K562 (cell line): ENCODE results near the gene POMC. TPM values are rescaled to one million over a fixed set of nuclear protein-coding genes. Genes with fewer than 3 reads are reported as not detected.

Source experiments
- ATAC-seq: fragments of 200-7000 bp; cut with Tn5 transposase; 3 replicates; pipeline ENCODE4 v1.9.1; 2020; ENCODE audit warnings: moderate library complexity
- BruUV-seq: library from RNA; stranded (reverse); fragments of 400-500 nt; replicated peaks from 2 replicates; lab custom pipeline; 2021; lab: Mats Ljungman, UMichigan
- CTCF ChIA-PET: fragments of 300-600 bp; formaldehyde crosslinking; extraction: SDS; loops from one replicate; lab custom pipeline; 2021; ENCODE audit warnings: low intra/inter-chr PET ratio; lab: Yijun Ruan, JAX
- POLR2A ChIA-PET: fragments of 300-600, 350-650 bp; sonication (Branson Sonifier 250); formaldehyde crosslinking; extraction: SDS; loops from one replicate; lab custom pipeline; 2021; ENCODE audit warnings: antibody characterized with exemption, inconsistent platforms; lab: Yijun Ruan, JAX
- DNase-seq, 4 experiments: peaks; one replicate each; pipeline versions ENCODE4 v3.0.0 to v3.0.0-alpha.2; 2011 to 2018; ENCODE audit warnings: low spot score in 3 of 4, mixed read lengths in 3 of 4; ENCODE audit errors: extremely low read depth in 1 of 4
- FAIRE-seq: peaks from 2 replicates; lab custom pipeline; 2011; peaks lifted over from hg19 to GRCh38; lab: Jason Lieb, UNC
- H2AFZ ChIP-seq: 2 replicates; pipeline ENCODE4 v1.6.0; 2011; ENCODE audit warnings: low read depth, low read length, control low read depth, inconsistent platforms
- H3K27ac ChIP-seq: fragments of 200-600 bp; 3 replicates; pipeline ENCODE4 v1.8.0; 2011; ENCODE audit warnings: low read depth, mild to moderate bottlenecking, control low read depth, inconsistent platforms, low read length, moderate library complexity, mixed read lengths; ENCODE audit errors: extremely low read depth
- H3K27me3 ChIP-seq, 2 experiments: fragments of 300-600 bp in 1 of 2; 2 replicates in 1 of 2; 3 replicates in 1 of 2; pipeline versions ENCODE4 v1.6.0 to v1.8.0; 2011; ENCODE audit warnings: inconsistent platforms in 2 of 2, low read length in 2 of 2, mild to moderate bottlenecking in 1 of 2, mixed read lengths in 1 of 2, moderate library complexity in 1 of 2; ENCODE audit not compliant: control insufficient read depth in 2 of 2, insufficient read depth in 2 of 2
- H3K36me3 ChIP-seq: fragments of 300-600 bp; 3 replicates; pipeline ENCODE4 v1.8.0; 2011; ENCODE audit warnings: mild to moderate bottlenecking, low read length, inconsistent platforms; ENCODE audit not compliant: control insufficient read depth, insufficient read depth
- H3K4me1 ChIP-seq, 2 experiments: fragments of 200-600 bp in 1 of 2; replicated peaks in 1 of 2; 2 replicates in 1 of 2; 3 replicates in 1 of 2; pipeline versions ENCODE4 v1.5.1 to v1.8.0; 2011; ENCODE audit warnings: inconsistent platforms in 2 of 2, low read length in 2 of 2, mild to moderate bottlenecking in 1 of 2, mixed read lengths in 1 of 2, moderate library complexity in 1 of 2; ENCODE audit not compliant: control insufficient read depth in 2 of 2, insufficient read depth in 2 of 2
- H3K4me2 ChIP-seq: 2 replicates; pipeline ENCODE4 v1.6.1; 2011; ENCODE audit warnings: low read length, control low read depth, inconsistent platforms, mixed read lengths; ENCODE audit not compliant: insufficient read depth
- H3K4me3 ChIP-seq: fragments of 200-600 bp; sonication (generic), shearing (Covaris generic); 2 replicates; pipeline ENCODE4 v1.5.1; 2016; ENCODE audit warnings: control low read depth, inconsistent platforms
- H3K79me2 ChIP-seq: fragments of 200-600 bp; 3 replicates; pipeline ENCODE4 v1.8.0; 2011; ENCODE audit warnings: low read length, inconsistent platforms; ENCODE audit not compliant: control insufficient read depth, insufficient read depth
- H3K9ac ChIP-seq, 2 experiments: 2 replicates each; pipeline versions ENCODE4 v1.6.0 to v1.6.1; 2011; ENCODE audit warnings: low read depth in 2 of 2, low read length in 2 of 2, control low read depth in 1 of 2, inconsistent platforms in 1 of 2, mild to moderate bottlenecking in 1 of 2, mixed read lengths in 1 of 2; ENCODE audit not compliant: insufficient read depth in 1 of 2
- H3K9me1 ChIP-seq: one replicate; pipeline ENCODE4 v1.6.0; 2011; ENCODE audit warnings: inconsistent platforms, mild to moderate bottlenecking, low read length, moderate library complexity; ENCODE audit not compliant: control insufficient read depth, insufficient read depth
- H3K9me3 ChIP-seq: replicated peaks from 2 replicates; pipeline ENCODE4 v1.5.1; 2011; ENCODE audit warnings: low read depth, low read length, inconsistent platforms; ENCODE audit not compliant: control insufficient read depth, insufficient read depth
- H4K20me1 ChIP-seq: replicated peaks from 2 replicates; pipeline ENCODE4 v1.6.1; 2011; ENCODE audit warnings: low read length, inconsistent platforms, mixed read lengths; ENCODE audit not compliant: control insufficient read depth, insufficient read depth
- CREM ChIP-seq: IDR thresholded peaks from 2 replicates; pipeline ENCODE4 v1.6.1; 2014; ENCODE audit warnings: antibody characterized with exemption, low read depth
- KDM5B ChIP-seq: fragments of 200-600 bp; sonication (generic); IDR thresholded peaks from 2 replicates; pipeline ENCODE4 v1.6.1; 2012; ENCODE audit warnings: low read depth, mild to moderate bottlenecking, moderate library complexity, low read length, control low read depth, inconsistent platforms; ENCODE audit not compliant: insufficient replicate concordance
- ZNF384 ChIP-seq: IDR thresholded peaks from 2 replicates; pipeline ENCODE4 v1.6.1; 2012; ENCODE audit warnings: low read depth, low read length, improper control_type of control experiment
- WGBS: fragments of 100-300 bp; shearing (Covaris generic); methylation state at CpG from one replicate; pipeline ENCODE4 v1.1.6; 2016; ENCODE audit warnings: low coverage, mixed read lengths; ENCODE audit not compliant: insufficient coverage; ENCODE audit errors: missing lambda C conversion rate; 5-methylcytosine and 5-hydroxymethylcytosine counted together
- in situ Hi-C: fragments of 300-500 bp; cut with MboI; formaldehyde crosslinking; loops from 4 replicates; pipeline ENCODE4 v1.15.0; 2018; ENCODE audit warnings: inconsistent platforms, mixed read lengths
- intact Hi-C: fragments of 100-400 bp; cut with micrococcal nuclease; formaldehyde crosslinking; loops from 2 replicates; pipeline ENCODE4 v1.14.2; 2022
- polyA plus RNA-seq, 8 experiments: library from polyadenylated mRNA; depleted of rRNA in 4 of 8; stranded (reverse) in 5 of 8; unstranded in 3 of 8; fragments of >200 nt; fragmentation: Nextera tagmentation in 2 of 8; fragmentation: Illumina TruSeq in 1 of 8; extraction: Ambion mirVana in 2 of 8; extraction: Trizol in 1 of 8; gene quantifications; 2 replicates each; pipeline versions ENCODE4 v1.2.1 to v1.2.3, GENCODE V29; 2011 to 2014; ENCODE audit warnings: inconsistent platforms in 1 of 8, missing spikeins in 1 of 8
- total RNA-seq, 7 experiments: library from RNA; depleted of rRNA in 6 of 7; stranded (reverse); fragments of >200 nt in 6 of 7; fragmentation: Illumina TruSeq in 2 of 7; extraction: Trizol in 2 of 7; gene quantifications; 2 replicates each; pipeline versions ENCODE4 v1.2.1 to v1.2.3, GENCODE V29; 2011 to 2021; ENCODE audit warnings: low replicate concordance in 1 of 7
- TF ChIP-seq, protein P1 (sequence below), 3 experiments: IDR thresholded peaks in 2 of 3; conservative IDR thresholded peaks in 1 of 3; 2 replicates each; pipeline ENCODE4 v1.5.1; 2011 to 2012; ENCODE audit warnings: low read length in 3 of 3, mild to moderate bottlenecking in 3 of 3, control low read depth in 2 of 3, improper control_type of control experiment in 1 of 3, inconsistent platforms in 1 of 3, low read depth in 1 of 3, mixed read lengths in 1 of 3, moderate library complexity in 1 of 3; ENCODE audit not compliant: insufficient read depth in 2 of 3
- TF ChIP-seq, protein P2 (sequence below): fragments of 450-650 bp; formaldehyde crosslinking; conservative IDR thresholded peaks from 2 replicates; pipeline ENCODE4 v1.4.0; 2022; ENCODE audit warnings: mild to moderate bottlenecking, missing genetic modification characterization
- TF ChIP-seq, protein P3 (sequence below): IDR thresholded peaks from 2 replicates; pipeline ENCODE4 v1.6.1; 2011; ENCODE audit warnings: borderline replicate concordance, low read depth, mild to moderate bottlenecking, moderate library complexity, low read length; ENCODE audit not compliant: insufficient read depth, poor library complexity, severe bottlenecking

Gene POMC
- total and polyA plus RNA-seq, 9 of the 15 experiments (the other 6 are each of a cell fraction or from before 2014, with no cell fraction given), result not detected

DNA sequence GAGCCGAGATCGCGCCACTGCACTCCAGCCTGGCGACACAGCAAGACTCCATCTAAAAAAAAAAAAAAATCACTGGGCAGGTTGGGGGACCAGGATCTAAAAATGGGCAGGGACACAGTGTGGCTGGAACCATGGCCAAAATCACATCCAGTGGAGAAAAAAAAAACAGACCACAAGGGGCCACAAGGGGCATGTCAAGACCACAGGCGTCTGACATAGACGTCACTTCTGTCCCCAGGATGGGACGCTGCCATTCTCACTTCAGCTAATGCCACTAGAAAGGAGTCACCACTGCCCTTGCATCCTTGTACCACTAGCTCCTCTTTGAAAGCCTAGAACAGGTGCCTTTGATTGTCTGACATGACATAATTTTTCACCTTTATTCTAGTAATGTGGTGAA lies 2.5 kb upstream of the POMC start:
- H2AFZ ChIP-seq, result no peak overlapping the region
- CTCF ChIA-PET, result interaction anchor here (0.6 kb wide), 1 partner anchor 11 kb away, joined by 3 read pairs; no protein-coding TSS in a partner anchor
- no TSS peak for BruUV-seq
- intact Hi-C loops, result no loop called here
- H4K20me1 ChIP-seq, result peaks cover 4% of the 10 kb centered on the region; the same call in 1 of the 2 replicates
- H3K4me1 ChIP-seq, result peaks cover 0 to 5% of the 10 kb centered on the region in 2 experiments; a peak in 2 of 5 replicates
- H3K27me3 ChIP-seq, result peaks cover 29 to 58% of the 10 kb centered on the region in 2 experiments
- DNase-seq (peak in 1 of 4 experiments; percentile 14), FAIRE-seq (no peak), ATAC-seq (peak; percentile 75)
- in situ Hi-C loops, result no loop called here
- 0% methylated on average over 3 of the region's 7 CpGs for WGBS
- no peaks in the 10 kb centered on the region for H3K9me1 ChIP-seq
- H3K79me2 ChIP-seq, result no peaks in the 10 kb centered on the region
- no peaks in the 10 kb centered on the region for H3K9me3 ChIP-seq
- no peaks in the 10 kb centered on the region for H3K36me3 ChIP-seq
- no peak overlapping the region for H3K4me2 ChIP-seq
- TF ChIP-seq, protein P1, sequence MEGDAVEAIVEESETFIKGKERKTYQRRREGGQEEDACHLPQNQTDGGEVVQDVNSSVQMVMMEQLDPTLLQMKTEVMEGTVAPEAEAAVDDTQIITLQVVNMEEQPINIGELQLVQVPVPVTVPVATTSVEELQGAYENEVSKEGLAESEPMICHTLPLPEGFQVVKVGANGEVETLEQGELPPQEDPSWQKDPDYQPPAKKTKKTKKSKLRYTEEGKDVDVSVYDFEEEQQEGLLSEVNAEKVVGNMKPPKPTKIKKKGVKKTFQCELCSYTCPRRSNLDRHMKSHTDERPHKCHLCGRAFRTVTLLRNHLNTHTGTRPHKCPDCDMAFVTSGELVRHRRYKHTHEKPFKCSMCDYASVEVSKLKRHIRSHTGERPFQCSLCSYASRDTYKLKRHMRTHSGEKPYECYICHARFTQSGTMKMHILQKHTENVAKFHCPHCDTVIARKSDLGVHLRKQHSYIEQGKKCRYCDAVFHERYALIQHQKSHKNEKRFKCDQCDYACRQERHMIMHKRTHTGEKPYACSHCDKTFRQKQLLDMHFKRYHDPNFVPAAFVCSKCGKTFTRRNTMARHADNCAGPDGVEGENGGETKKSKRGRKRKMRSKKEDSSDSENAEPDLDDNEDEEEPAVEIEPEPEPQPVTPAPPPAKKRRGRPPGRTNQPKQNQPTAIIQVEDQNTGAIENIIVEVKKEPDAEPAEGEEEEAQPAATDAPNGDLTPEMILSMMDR (IDR thresholded peaks at IDR 0.05 in 2 of 3, conservative IDR thresholded peaks at IDR 0.05 in 1 of 3; ENCODE audit: insufficient read depth in 2 of 3, low read depth in 1 of 3, low read length in 3 of 3), result peak in 1 of 3 experiments; percentile 11; a peak in 1 of 6 replicates
- TF ChIP-seq ZNF384, result peak; percentile 57; the same call in 1 of the 2 replicates
- TF ChIP-seq, protein P2, sequence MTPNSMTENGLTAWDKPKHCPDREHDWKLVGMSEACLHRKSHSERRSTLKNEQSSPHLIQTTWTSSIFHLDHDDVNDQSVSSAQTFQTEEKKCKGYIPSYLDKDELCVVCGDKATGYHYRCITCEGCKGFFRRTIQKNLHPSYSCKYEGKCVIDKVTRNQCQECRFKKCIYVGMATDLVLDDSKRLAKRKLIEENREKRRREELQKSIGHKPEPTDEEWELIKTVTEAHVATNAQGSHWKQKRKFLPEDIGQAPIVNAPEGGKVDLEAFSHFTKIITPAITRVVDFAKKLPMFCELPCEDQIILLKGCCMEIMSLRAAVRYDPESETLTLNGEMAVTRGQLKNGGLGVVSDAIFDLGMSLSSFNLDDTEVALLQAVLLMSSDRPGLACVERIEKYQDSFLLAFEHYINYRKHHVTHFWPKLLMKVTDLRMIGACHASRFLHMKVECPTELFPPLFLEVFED (CRISPR knock-in tag), result no peak
- peak; percentile 36; the same call in 1 of the 2 replicates for TF ChIP-seq CREM
- TF ChIP-seq, protein P3, sequence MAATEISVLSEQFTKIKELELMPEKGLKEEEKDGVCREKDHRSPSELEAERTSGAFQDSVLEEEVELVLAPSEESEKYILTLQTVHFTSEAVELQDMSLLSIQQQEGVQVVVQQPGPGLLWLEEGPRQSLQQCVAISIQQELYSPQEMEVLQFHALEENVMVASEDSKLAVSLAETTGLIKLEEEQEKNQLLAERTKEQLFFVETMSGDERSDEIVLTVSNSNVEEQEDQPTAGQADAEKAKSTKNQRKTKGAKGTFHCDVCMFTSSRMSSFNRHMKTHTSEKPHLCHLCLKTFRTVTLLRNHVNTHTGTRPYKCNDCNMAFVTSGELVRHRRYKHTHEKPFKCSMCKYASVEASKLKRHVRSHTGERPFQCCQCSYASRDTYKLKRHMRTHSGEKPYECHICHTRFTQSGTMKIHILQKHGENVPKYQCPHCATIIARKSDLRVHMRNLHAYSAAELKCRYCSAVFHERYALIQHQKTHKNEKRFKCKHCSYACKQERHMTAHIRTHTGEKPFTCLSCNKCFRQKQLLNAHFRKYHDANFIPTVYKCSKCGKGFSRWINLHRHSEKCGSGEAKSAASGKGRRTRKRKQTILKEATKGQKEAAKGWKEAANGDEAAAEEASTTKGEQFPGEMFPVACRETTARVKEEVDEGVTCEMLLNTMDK, result peak; percentile 15
- no peak for TF ChIP-seq KDM5B
- TF ChIP-seq, all 486 proteins: peak for 4
- POLR2A ChIA-PET, result no interaction called here
- Histone ChIP-seq H3K27ac (no peak overlapping the region), H3K4me3 (no peak overlapping the region), H3K9ac (no peak overlapping the region)
